GM12874 (cell line): ENCODE results near the gene RMI2.

ENCODE experiments used
- CTCF ChIP-seq: IDR thresholded peaks from 2 replicates; pipeline ENCODE4 v1.5.1; 2011; ENCODE audit warnings: low read depth, mild to moderate bottlenecking, control low read depth, low read length, moderate library complexity; ENCODE audit not compliant: insufficient read depth

The RMI2 gene

DNA sequence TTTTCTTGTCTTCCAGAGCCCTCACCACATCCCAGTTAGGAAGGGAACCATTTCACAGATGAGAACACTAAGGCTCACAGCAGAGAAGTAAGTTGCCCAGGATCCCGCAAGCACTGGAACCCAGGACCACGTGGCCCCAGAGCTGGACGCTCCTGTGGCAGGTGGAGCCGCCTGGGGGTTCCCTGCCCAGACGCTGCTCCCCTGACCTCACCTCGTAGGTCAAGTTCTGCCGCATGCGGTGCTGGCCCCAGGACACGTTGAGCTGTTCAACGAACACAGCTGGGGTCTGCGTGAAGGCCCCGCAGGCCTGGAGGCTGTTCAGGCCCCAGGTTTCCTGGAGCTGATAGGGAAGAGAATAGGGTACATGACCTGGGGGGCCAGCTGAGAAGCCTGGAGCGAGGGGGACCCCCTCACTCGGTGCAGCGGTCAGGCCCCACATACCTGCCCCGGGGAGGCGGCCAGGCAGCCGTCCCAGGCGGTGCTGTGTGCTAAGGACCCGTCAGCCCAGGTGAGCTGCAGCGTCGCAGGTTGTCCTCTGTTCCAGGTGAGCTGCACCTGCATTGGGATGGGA is 54.1 kb downstream of the RMI2 start:
- no peak for TF ChIP-seq CTCF

DNA sequence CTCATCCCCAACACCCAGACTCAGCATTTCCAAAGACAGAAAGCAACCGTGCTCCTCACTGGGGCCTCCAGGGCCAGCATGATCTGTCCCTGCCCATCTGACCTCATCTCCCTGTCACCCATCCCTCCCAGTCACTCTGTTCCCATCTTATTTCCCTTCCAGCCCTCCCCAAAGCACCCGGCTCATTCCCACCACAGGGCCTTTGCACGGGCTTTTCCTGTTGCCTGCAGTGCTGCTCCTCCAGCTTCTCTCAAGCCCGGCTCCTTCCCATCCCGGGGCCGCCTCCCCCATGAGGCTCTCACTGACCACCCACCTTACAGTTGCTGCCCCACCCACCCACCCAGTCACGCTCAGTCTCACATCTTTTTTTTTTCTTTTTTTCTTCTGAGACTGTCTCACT is 54.8 kb downstream of the RMI2 start:
- no peak for TF ChIP-seq CTCF
